Breast epithelium (tissue), 4 donors: ENCODE results near the gene ARID1B. TPM values are rescaled to one million over a fixed set of nuclear protein-coding genes. Genes with fewer than 3 reads are reported as not detected.

Experiments
- DNase-seq, 2 donors: peaks; one replicate each; pipeline ENCODE4 v3.0.0-alpha.2; 2019; ENCODE audit warnings: low spot score in 2 of 2
- H3K27ac ChIP-seq, 2 donors: fragments of 200-600 bp; sonication (generic) in 1 of 2; one replicate each; pipeline ENCODE4 v1.5.1; 2016 to 2019; ENCODE audit warnings: mild to moderate bottlenecking in 1 of 2
- H3K27me3 ChIP-seq, 2 donors: fragments of 200-600 bp; sonication (generic) in 1 of 2; one replicate each; pipeline versions ENCODE4 v1.5.1 to v1.6.0; 2017 to 2019; ENCODE audit warnings: control low read depth in 1 of 2, mild to moderate bottlenecking in 1 of 2
- H3K36me3 ChIP-seq: fragments of 200-600 bp; one replicate; pipeline ENCODE4 v1.5.1; 2019
- H3K4me1 ChIP-seq, 2 donors: fragments of 200-600 bp; sonication (generic); one replicate each; pipeline ENCODE4 v1.5.1; 2016 to 2019; ENCODE audit warnings: control low read depth in 1 of 2
- H3K4me3 ChIP-seq, 3 donors: fragments of 200-600 bp; sonication (generic); 1 replicate in 2 of 3; 2 replicates in 1 of 3; pipeline ENCODE4 v1.5.1; 2016 to 2019; ENCODE audit warnings: mild to moderate bottlenecking in 3 of 3, moderate library complexity in 2 of 3
- H3K9me3 ChIP-seq, 2 donors: fragments of 200-600 bp; sonication (generic) in 1 of 2; one replicate each; pipeline ENCODE4 v1.5.1; 2016 to 2019; ENCODE audit warnings: control low read depth in 1 of 2
- CTCF ChIP-seq, 3 donors: fragments of 450-650 bp; IDR thresholded peaks; one replicate each; pipeline ENCODE4 v1.5.1; 2016 to 2017; ENCODE audit warnings: antibody characterized with exemption in 3 of 3, mild to moderate bottlenecking in 3 of 3, moderate library complexity in 3 of 3
- POLR2A ChIP-seq: fragments of 450-650 bp; IDR thresholded peaks from one replicate; pipeline ENCODE4 v1.6.1; 2016; ENCODE audit warnings: antibody characterized with exemption, mild to moderate bottlenecking, moderate library complexity
- POLR2AphosphoS5 ChIP-seq, 3 donors: sonication (generic); formaldehyde crosslinking; IDR thresholded peaks; one replicate each; pipeline ENCODE4 v1.6.1; 2017; ENCODE audit warnings: antibody characterized with exemption in 3 of 3
- intact Hi-C: fragments of 100-400 bp; cut with DNase I; formaldehyde crosslinking; loops from one replicate; pipeline ENCODE4 v1.15.1; 2023; ENCODE audit warnings: low total_unique reads
- total RNA-seq, 3 donors: library from RNA; depleted of rRNA; stranded (reverse); fragments of >200 nt; gene quantifications; one replicate each; pipeline ENCODE4 v1.1.0, GENCODE V29; 2016

Gene ARID1B
- total RNA-seq, 3 donors from 2014 or later = 99.9 to 205 (median 131) TPM

DNA sequence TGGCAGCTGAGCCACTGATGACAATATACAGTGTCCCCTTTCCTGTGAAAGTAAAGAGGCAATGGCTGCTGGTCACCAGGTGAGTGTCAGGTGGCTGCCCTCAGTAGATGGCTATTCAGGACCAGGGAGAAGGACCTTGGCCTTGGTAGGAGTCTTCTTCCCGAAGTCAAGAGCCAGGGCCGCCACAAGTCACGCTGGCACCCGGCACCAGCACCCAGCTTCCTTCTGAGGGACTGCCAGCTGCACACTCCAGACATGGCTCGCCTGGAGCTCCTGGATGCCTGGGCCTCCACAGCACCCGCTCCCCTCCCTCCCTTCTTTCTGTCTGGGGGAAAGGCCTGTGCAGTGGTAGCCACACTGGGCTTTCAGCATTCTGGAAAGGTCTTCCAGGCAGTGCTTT lies 419.2 kb downstream of the ARID1B start:
- intact Hi-C loops = no loop called here
- no peaks in the 10 kb centered on the region for H3K9me3 ChIP-seq
- H3K36me3 ChIP-seq = peaks cover 10% of the 10 kb centered on the region
- H3K4me1 ChIP-seq = no peaks in the 10 kb centered on the region
- DNase-seq = no peak
- no peak overlapping the region for H3K4me3 ChIP-seq
- no peaks in the 10 kb centered on the region for H3K27me3 ChIP-seq
- TF ChIP-seq POLR2A = no peak
- no peak for TF ChIP-seq CTCF (IDR thresholded peaks at IDR 0.05)
- no peak for TF ChIP-seq POLR2AphosphoS5 (IDR thresholded peaks at IDR 0.05)
- peak overlapping the region in 1 of 2 donors; percentile 84 for H3K27ac ChIP-seq

DNA sequence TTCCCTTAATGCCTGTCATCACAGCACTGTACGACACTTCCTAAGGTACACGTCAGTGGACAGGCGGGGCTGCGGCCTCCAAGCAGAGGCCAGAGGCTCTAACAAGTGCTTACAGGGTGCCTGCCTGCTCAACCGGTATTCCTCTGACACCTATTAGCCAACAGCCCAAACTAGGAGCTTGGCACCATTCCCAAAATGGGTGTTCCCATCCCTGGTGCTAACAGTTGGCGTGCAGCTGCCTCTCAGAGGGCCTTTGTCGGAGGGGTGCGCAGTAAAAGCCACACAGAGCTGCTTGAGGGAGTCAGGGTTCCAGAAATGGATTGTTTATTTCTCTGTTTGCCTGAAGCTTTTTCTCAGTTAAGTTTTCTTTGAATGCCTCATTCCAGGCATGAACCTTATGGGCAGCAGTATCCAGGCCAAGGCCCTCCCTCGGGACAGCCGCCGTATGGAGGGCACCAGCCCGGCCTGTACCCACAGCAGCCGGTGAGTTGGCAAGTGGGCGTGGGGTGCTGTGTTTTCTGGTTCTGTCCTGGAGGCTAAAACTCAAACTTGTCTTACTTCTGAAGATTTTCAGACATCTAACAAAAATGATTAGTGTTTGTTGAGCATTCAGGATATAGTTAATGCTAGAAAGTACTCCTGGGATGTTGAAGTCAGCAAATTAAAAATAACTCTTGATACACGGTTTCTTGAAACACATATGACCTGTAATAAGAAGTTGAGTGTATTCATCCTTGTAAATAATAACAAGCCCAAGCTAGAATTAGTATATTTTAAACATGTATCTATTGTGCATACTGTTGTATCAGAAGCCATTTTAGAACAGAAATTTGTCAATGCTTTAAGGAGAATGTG lies 421.5 kb downstream of the ARID1B start:
- intact Hi-C loops = no loop called here
- Histone ChIP-seq H3K4me3 (peak overlapping the region in 2 of 3 donors; percentile 1 to 21), H3K27ac (peak overlapping the region; percentile 80 to 84), H3K4me1 (no peaks in the 10 kb centered on the region), H3K36me3 (peaks cover 10% of the 10 kb centered on the region), H3K9me3 (no peaks in the 10 kb centered on the region), H3K27me3 (no peaks in the 10 kb centered on the region)
- DNase-seq = peak; percentile 91 to 94
- TF ChIP-seq POLR2A (no peak), POLR2AphosphoS5 (IDR thresholded peaks at IDR 0.05) (peak; percentile 51 to 75 (median 73))

DNA sequence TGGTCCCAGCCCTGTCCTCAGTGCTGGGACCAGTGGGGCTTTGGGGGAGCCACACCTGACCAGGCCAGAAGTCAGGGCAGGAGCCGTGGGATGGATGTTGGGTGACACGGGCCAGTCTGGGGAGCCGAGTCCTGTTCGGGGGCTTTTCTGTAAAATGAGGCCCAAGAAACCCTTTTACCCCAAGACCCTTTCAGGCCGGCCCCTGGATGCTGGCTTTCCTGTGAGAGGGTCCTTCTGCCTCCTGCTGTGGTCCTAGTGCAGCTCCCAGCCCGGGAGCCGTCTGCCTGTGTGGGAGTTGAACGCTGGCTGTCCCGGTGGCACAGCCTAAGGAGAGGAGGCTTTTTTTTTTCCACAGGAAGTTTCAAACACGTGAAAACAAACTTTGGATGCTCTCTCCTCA lies 422.9 kb downstream of the ARID1B start:
- TF ChIP-seq CTCF (IDR thresholded peaks at IDR 0.05) = no peak
- no peak for TF ChIP-seq POLR2AphosphoS5 (IDR thresholded peaks at IDR 0.05)
- TF ChIP-seq POLR2A = no peak
- intact Hi-C loops = no loop called here
- Histone ChIP-seq H3K27ac (no peak overlapping the region), H3K9me3 (no peaks in the 10 kb centered on the region), H3K4me1 (no peaks in the 10 kb centered on the region), H3K27me3 (no peaks in the 10 kb centered on the region), H3K4me3 (no peak overlapping the region), H3K36me3 (peaks cover 10% of the 10 kb centered on the region)
- no peak for DNase-seq

DNA sequence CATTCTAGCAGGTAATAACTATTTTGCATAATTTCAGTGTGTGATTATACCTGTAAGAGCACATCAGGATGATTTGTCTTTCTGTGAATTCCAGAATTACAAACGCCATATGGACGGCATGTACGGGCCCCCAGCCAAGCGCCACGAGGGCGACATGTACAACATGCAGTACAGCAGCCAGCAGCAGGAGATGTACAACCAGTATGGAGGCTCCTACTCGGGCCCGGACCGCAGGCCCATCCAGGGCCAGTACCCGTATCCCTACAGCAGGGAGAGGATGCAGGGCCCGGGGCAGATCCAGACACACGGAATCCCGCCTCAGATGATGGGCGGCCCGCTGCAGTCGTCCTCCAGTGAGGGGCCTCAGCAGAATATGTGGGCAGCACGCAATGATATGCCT lies 423.4 kb downstream of the ARID1B start:
- H3K4me1 ChIP-seq = no peaks in the 10 kb centered on the region
- no peaks in the 10 kb centered on the region for H3K27me3 ChIP-seq
- peaks cover 10% of the 10 kb centered on the region for H3K36me3 ChIP-seq
- no peak overlapping the region for H3K4me3 ChIP-seq
- intact Hi-C loops = no loop called here
- no peak overlapping the region for H3K27ac ChIP-seq
- H3K9me3 ChIP-seq = no peaks in the 10 kb centered on the region
- TF ChIP-seq POLR2A = no peak
- no peak for TF ChIP-seq POLR2AphosphoS5 (IDR thresholded peaks at IDR 0.05)
- no peak for TF ChIP-seq CTCF (IDR thresholded peaks at IDR 0.05)
- DNase-seq = no peak

- no peak overlapping the region for H3K4me3 ChIP-seq
- H3K27me3 ChIP-seq = no peaks in the 10 kb centered on the region
- H3K36me3 ChIP-seq = peaks cover 10% of the 10 kb centered on the region
- H3K9me3 ChIP-seq = no peaks in the 10 kb centered on the region
- DNase-seq = no peak
- no peak overlapping the region for H3K27ac ChIP-seq
- intact Hi-C loops = no loop called here
- no peaks in the 10 kb centered on the region for H3K4me1 ChIP-seq
- TF ChIP-seq CTCF (IDR thresholded peaks at IDR 0.05) (no peak), POLR2AphosphoS5 (IDR thresholded peaks at IDR 0.05) (no peak), POLR2A (no peak)
These were observed 423.9 kb downstream of the ARID1B start for GRCh38 chr6:157201083-157201482.
